Thyroid gland (tissue), 4 donors: Measurements from ENCODE around the gene MEX3A. TPM values are rescaled to one million over a fixed set of nuclear protein-coding genes. Genes with fewer than 3 reads are reported as not detected.
A peak's percentile ranks its signal among the peaks of the same experiment; 100 is the strongest.

Experiments used
- DNase-seq, 2 donors: peaks; one replicate each; pipeline ENCODE4 v3.0.0-alpha.2; 2019
- H3K27ac ChIP-seq, 3 donors: fragments of 200-600 bp; sonication (generic); 1 replicate in 2 of 3; 2 replicates in 1 of 3; pipeline ENCODE4 v1.5.1; 2016 to 2019; ENCODE audit warnings: mild to moderate bottlenecking in 1 of 3, moderate library complexity in 1 of 3
- H3K27me3 ChIP-seq: fragments of 200-600 bp; sonication (generic); one replicate; pipeline ENCODE4 v1.5.1; 2019
- H3K36me3 ChIP-seq, 2 donors: fragments of 200-600 bp; sonication (generic); one replicate each; pipeline ENCODE4 v1.5.1; 2016 to 2019
- H3K4me1 ChIP-seq, 2 donors: fragments of 200-600 bp; sonication (generic); one replicate each; pipeline ENCODE4 v1.5.1; 2017 to 2019
- H3K4me3 ChIP-seq, 3 donors: fragments of 200-600 bp; sonication (generic); replicated peaks in 1 of 3; 1 replicate in 2 of 3; 2 replicates in 1 of 3; pipeline ENCODE4 v1.5.1; 2016; ENCODE audit warnings: mild to moderate bottlenecking in 1 of 3
- H3K9me3 ChIP-seq: fragments of 200-600 bp; sonication (generic); one replicate; pipeline ENCODE4 v1.5.1; 2017
- CTCF ChIP-seq, 6 experiments: fragments of 200-600 bp in 3 of 6; fragments of 450-650 bp in 3 of 6; sonication (generic) in 3 of 6; IDR thresholded peaks; one replicate each; pipeline ENCODE4 v1.5.1; 2016 to 2019; ENCODE audit warnings: antibody characterized with exemption in 6 of 6, mild to moderate bottlenecking in 2 of 6, inconsistent platforms in 1 of 6, moderate library complexity in 1 of 6
- POLR2A ChIP-seq, 2 donors: fragments of 450-650 bp; IDR thresholded peaks; one replicate each; pipeline ENCODE4 v1.6.1; 2017; ENCODE audit warnings: antibody characterized with exemption in 2 of 2, mild to moderate bottlenecking in 2 of 2, moderate library complexity in 1 of 2
- WGBS, 2 donors: methylation state at CpG; one replicate each; pipeline ENCODE4 v1.1.5; 2017; 5-methylcytosine and 5-hydroxymethylcytosine counted together
- intact Hi-C: fragments of 100-400 bp; cut with DNase I; formaldehyde crosslinking; loops from one replicate; pipeline ENCODE4 v1.15.1; 2023
- total RNA-seq, 4 donors: library from RNA; depleted of rRNA; stranded (reverse); fragments of >200 nt; gene quantifications; one replicate each; pipeline ENCODE4 v1.2.3, GENCODE V29; 2016

MEX3A gene
- total RNA-seq, 4 donors from 2014 or later: 0.17 to 1.8 (median 0.33) TPM

DNA sequence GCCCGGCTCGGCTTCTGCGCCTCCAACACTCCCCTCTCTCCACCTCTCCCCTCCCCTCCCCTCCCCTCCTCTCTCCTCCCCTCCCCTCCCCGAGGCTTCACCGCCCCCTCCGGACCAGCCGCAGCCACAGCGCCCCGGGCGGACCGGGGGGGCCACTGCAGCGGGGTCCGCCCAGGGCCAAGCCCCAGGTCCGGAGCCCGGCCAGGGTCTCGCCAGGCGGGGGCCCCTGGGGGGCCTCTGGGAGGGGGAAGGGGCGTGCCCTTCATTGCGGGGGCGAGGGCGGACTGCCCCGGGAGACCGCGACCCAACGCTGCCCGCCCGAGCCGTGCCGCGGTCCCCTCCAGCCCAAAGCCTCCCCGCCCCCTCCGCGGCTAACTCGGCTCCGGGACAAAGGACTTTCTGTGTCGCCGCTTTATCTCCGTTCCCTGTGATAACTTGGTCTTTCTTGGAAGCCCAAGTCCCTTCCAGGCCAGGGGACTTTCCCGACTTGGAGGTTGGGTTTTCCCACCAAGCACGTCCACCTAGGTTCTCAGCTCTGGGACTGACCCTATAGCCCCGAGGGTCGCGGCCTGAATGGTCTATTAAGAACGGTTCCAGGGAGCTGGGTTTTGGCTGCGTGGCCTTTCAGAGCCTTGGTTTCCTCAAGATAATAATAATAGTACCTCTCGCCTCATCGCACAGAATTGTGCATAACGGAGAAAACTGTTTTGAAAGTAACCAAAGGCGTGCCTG, 28.3 kb downstream of the MEX3A start, which contains the start of gene UBQLN4:
TSS of gene UBQLN4 (minus strand) at position 31 of the 732 bp plus-strand sequence. CDS start 97 bp downstream, outside the sequence.
- H3K36me3 ChIP-seq: no peaks in the 10 kb centered on the region
- peak within 1 kb of the TSS; percentile 76 to 88 (median 83) for H3K27ac ChIP-seq
- H3K4me1 ChIP-seq: peaks cover 8 to 9% of the 10 kb centered on the region in 2 donors
- no peaks in the 10 kb centered on the region for H3K27me3 ChIP-seq
- H3K4me3 ChIP-seq: peak within 1 kb of the TSS; percentile 36 to 88 (median 84)
- intact Hi-C loops: loop anchor here (10.0 kb wide), 1 partner anchor 119 kb away; the partner anchor contains the start of gene KHDC4
- TF ChIP-seq POLR2A (IDR thresholded peaks at IDR 0.05): no peak
- TF ChIP-seq CTCF (IDR thresholded peaks at IDR 0.05): peak in 4 of 6 experiments; percentile 34 to 80 (median 46)
- 0 to 1% methylated on average over 11 to 17 of the region's 49 CpGs for WGBS, 2 donors
- peak; percentile 87 to 88 for DNase-seq
- H3K9me3 ChIP-seq: no peaks in the 10 kb centered on the region

DNA sequence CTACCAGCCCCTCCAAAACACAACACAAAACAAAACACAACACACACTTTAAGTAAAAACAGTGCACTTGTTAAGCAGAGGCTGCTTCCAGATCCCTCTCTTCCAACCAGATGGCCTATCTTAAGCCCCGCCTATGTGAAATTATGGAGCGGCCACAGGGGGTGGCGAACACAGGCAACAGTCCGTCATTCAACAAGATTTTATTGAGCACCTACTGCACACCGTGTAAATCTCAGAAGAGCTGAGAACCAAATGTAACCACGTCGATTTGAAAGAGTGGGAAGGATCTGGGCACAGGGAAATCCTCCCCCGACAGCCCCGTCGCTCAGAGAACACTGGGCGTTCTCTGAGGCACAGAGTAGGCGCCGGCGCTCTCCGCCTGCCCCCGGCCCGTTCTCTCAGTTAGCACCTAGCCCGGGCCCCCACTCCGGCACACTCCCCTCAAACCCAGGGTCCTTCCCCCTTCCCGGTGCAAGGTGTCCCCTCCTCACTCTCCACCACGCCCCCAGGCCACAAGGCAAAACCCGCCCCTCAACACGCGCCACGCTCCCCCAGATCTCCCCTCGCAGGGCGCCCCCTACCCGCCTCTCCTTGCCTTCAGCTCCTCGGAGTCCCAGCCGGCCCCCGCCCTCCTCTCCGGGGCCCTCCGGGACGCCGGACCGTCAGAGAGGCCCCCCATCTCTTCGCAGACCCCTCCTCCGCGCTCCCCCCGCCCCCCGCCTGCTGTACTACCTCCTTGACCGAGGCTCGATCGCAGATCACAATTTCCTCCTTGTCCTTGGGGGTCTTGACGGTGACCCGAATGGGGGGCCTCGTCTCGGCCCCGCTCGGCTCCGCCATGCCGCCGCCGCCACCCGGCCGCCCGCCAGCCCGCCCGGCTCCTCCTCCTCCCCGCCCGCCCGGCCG, 29.1 kb downstream of the MEX3A start:
- Histone ChIP-seq H3K27me3 (no peaks in the 10 kb centered on the region), H3K36me3 (no peaks in the 10 kb centered on the region), H3K4me1 (peaks cover 8 to 9% of the 10 kb centered on the region in 2 donors), H3K9me3 (no peaks in the 10 kb centered on the region), H3K4me3 (peak overlapping the region; percentile 30 to 88 (median 30)), H3K27ac (peak overlapping the region; percentile 39 to 88 (median 62))
- intact Hi-C loops: loop anchor here (10.0 kb wide), 1 partner anchor 118 kb away; the partner anchor contains the start of gene KHDC4
- WGBS, 2 donors: 1 to 6% methylated on average over 27 to 39 of the region's 63 CpGs
- DNase-seq: peak; percentile 47 to 49
- peak in 1 of 2 donors; percentile 28 for TF ChIP-seq POLR2A (IDR thresholded peaks at IDR 0.05)
- no peak for TF ChIP-seq CTCF (IDR thresholded peaks at IDR 0.05)

GRCh38 chr1:156051011-156051725, 31.1 kb downstream of the MEX3A start:
- Histone ChIP-seq H3K4me1 (peaks cover 8 to 9% of the 10 kb centered on the region in 2 donors), H3K27ac (no peak overlapping the region), H3K9me3 (no peaks in the 10 kb centered on the region), H3K36me3 (no peaks in the 10 kb centered on the region), H3K27me3 (no peaks in the 10 kb centered on the region), H3K4me3 (no peak overlapping the region)
- DNase-seq: no peak
- TF ChIP-seq POLR2A (IDR thresholded peaks at IDR 0.05) (no peak), CTCF (IDR thresholded peaks at IDR 0.05) (no peak)
- 90 to 91% methylated on average over 7 of the region's 7 CpGs for WGBS, 2 donors
- intact Hi-C loops: loop anchor here (10.0 kb wide), 1 partner anchor 116 kb away; the partner anchor contains the start of gene KHDC4

DNA sequence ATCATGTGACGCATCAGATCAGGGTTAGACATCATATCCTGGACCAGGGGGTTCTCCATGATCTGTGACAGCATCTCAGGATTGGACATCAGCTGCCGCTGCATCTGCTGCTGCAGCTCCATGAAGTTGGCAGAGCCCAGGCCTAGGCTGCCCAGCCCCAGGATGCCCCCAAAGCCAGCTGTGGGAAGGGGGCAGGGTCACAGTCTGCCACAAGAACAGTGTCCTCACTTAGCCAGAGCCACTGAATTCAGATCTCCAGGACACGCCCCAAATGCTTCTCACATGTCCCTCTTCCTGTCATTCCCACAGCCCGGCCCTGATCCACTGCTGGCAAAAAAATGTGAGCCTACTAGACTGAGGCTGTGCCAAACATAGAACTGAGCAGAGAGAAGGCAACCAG, 31.9 kb downstream of the MEX3A start:
- intact Hi-C loops: loop anchor here (10.0 kb wide), 1 partner anchor 116 kb away; the partner anchor contains the start of gene KHDC4
- no peaks in the 10 kb centered on the region for H3K27me3 ChIP-seq
- no peak for DNase-seq
- no peak for TF ChIP-seq POLR2A (IDR thresholded peaks at IDR 0.05)
- TF ChIP-seq CTCF (IDR thresholded peaks at IDR 0.05): no peak
- 87 to 96% methylated on average over 4 of the region's 4 CpGs for WGBS, 2 donors
- no peaks in the 10 kb centered on the region for H3K36me3 ChIP-seq
- H3K4me3 ChIP-seq: no peak overlapping the region
- no peak overlapping the region for H3K27ac ChIP-seq
- H3K9me3 ChIP-seq: no peaks in the 10 kb centered on the region
- H3K4me1 ChIP-seq: peaks cover 2% of the 10 kb centered on the region in 2 donors
